Prostate gland (tissue), 2 donors: ENCODE measurements around the gene PRELID1.

Experiments used
- POLR2A ChIP-seq: fragments of 450-650 bp; IDR thresholded peaks from one replicate; pipeline ENCODE4 v1.6.1; 2016; ENCODE audit warnings: antibody characterized with exemption, mild to moderate bottlenecking
- TF ChIP-seq, protein P1 (sequence below), 4 experiments: fragments of 200-600 bp in 2 of 4; fragments of 450-650 bp in 2 of 4; sonication (generic) in 2 of 4; IDR thresholded peaks; 1 replicate in 3 of 4; 2 replicates in 1 of 4; pipeline ENCODE4 v1.5.1; 2016 to 2019; ENCODE audit warnings: antibody characterized with exemption in 4 of 4, mild to moderate bottlenecking in 2 of 4, moderate library complexity in 2 of 4

DNA sequence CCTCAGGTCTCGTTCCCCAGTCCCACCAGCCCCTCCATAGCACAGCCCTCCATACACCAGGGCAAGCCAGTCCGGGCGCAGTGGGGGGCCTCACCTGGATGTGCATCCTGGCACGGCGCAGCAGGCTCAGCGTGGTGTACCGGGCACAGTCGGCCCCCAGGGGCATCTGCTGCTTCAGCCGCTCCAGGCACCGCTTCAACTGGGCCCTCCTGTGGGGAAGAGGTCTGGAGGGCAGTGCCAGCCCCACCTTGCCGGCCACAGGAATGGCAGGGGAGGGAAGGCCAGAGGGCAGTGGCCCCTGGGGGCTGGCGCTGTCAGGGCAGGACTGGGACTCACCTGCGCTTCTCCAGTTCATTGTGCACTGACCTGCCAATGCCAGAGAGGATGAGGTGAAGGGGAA lies 6.7 kb downstream of the PRELID1 start:
- TF ChIP-seq, protein P1, sequence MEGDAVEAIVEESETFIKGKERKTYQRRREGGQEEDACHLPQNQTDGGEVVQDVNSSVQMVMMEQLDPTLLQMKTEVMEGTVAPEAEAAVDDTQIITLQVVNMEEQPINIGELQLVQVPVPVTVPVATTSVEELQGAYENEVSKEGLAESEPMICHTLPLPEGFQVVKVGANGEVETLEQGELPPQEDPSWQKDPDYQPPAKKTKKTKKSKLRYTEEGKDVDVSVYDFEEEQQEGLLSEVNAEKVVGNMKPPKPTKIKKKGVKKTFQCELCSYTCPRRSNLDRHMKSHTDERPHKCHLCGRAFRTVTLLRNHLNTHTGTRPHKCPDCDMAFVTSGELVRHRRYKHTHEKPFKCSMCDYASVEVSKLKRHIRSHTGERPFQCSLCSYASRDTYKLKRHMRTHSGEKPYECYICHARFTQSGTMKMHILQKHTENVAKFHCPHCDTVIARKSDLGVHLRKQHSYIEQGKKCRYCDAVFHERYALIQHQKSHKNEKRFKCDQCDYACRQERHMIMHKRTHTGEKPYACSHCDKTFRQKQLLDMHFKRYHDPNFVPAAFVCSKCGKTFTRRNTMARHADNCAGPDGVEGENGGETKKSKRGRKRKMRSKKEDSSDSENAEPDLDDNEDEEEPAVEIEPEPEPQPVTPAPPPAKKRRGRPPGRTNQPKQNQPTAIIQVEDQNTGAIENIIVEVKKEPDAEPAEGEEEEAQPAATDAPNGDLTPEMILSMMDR (IDR thresholded peaks at IDR 0.05) = no peak
- no peak for TF ChIP-seq POLR2A
